Activated CD4-positive, alpha-beta T cell treated with anti-CD3 and anti-CD28 coated beads, Interleukin-2, Interleukin-4, amounts not matched to agents 100 ng/mL and 50 ng/mL, durations not matched to agents 16 hours and 8 hours (primary cell): Measurements from ENCODE around the gene SAA4.
"Not testable (repeated sequence)": the region's sequence is repeated elsewhere in the genome, so short reads cannot be mapped to it uniquely, and the experiment has no call there.

Source experiments
- DNase-seq: peaks from one replicate; pipeline ENCODE4 v3.0.0-alpha.2; 2020; ENCODE audit warnings: low spot score

The SAA4 gene

GRCh38 chr11:18246379-18247190 is 10.0 kb upstream of the SAA4 start:
- peak; percentile 64 for DNase-seq

- DNase-seq, result no peak
Measured at GRCh38 chr11:18245396-18245795, 8.8 kb upstream of the SAA4 start.

- peak; percentile 85 for DNase-seq
Measured at GRCh38 chr11:18243783-18244362, 7.3 kb upstream of the SAA4 start.

GRCh38 chr11:18239655-18240054 is 3.1 kb upstream of the SAA4 start:
- DNase-seq, result no peak

- DNase-seq, result no peak
Measured at GRCh38 chr11:18235394-18236334, 938 bp downstream of the SAA4 start.

GRCh38 chr11:18233912-18234311 is 2.7 kb downstream of the SAA4 start:
- no peak for DNase-seq

- DNase-seq, result no peak
Measured at GRCh38 chr11:18230859-18231258, 5.7 kb downstream of the SAA4 start.

GRCh38 chr11:18229501-18229900 is 7.1 kb downstream of the SAA4 start:
- no peak for DNase-seq

- DNase-seq, result no peak
Measured at GRCh38 chr11:18225913-18226312, 10.7 kb downstream of the SAA4 start.

- no peak for DNase-seq
Measured at GRCh38 chr11:18223591-18224387, 12.8 kb downstream of the SAA4 start.

- DNase-seq, result no peak
Measured at GRCh38 chr11:18222814-18223421, 13.7 kb downstream of the SAA4 start.

- DNase-seq, result no peak
Measured at GRCh38 chr11:18221274-18221876, 15.2 kb downstream of the SAA4 start.

GRCh38 chr11:18209058-18209457 is 27.5 kb downstream of the SAA4 start:
- no peak for DNase-seq

GRCh38 chr11:18204771-18205170 is 31.8 kb downstream of the SAA4 start:
- DNase-seq, result no peak

GRCh38 chr11:18204220-18204619 is 32.4 kb downstream of the SAA4 start:
- DNase-seq, result no peak

GRCh38 chr11:18203723-18204122 is 32.9 kb downstream of the SAA4 start:
- peak; percentile 6 for DNase-seq

GRCh38 chr11:18197738-18198137 is 38.9 kb downstream of the SAA4 start:
- not testable (repeated sequence) for DNase-seq

- DNase-seq, result no peak
Measured at GRCh38 chr11:18196532-18196931, 40.1 kb downstream of the SAA4 start.

GRCh38 chr11:18193010-18193409 is 43.6 kb downstream of the SAA4 start:
- no peak for DNase-seq

GRCh38 chr11:18191376-18191775 is 45.2 kb downstream of the SAA4 start:
- DNase-seq, result no peak
